Endothelial cell of umbilical vein (primary cell): ENCODE results near the gene NDST3. TPM values are rescaled to one million over a fixed set of nuclear protein-coding genes. Genes with fewer than 3 reads are reported as not detected.

Experiments used
- BruUV-seq: library from RNA; stranded (reverse); fragments of 400-500 nt; replicated peaks from 2 replicates; lab custom pipeline; 2021; lab: Mats Ljungman, UMichigan
- CTCF ChIA-PET: fragments of 300-600, 350-600 bp; sonication (Branson Sonifier 250); formaldehyde crosslinking; loops from one replicate; lab custom pipeline; 2021; ENCODE audit warnings: antibody characterized with exemption, inconsistent platforms; lab: Charles Lee
- POLR2A ChIA-PET: fragments of 300-600, 350-600 bp; sonication (Branson Sonifier 250); formaldehyde crosslinking; loops from one replicate; lab custom pipeline; 2021; ENCODE audit warnings: antibody characterized with exemption, inconsistent platforms; lab: Charles Lee
- DNase-seq: peaks from one replicate; pipeline ENCODE4 v3.0.0-alpha.2; 2011; ENCODE audit warnings: low read depth, low spot score
- FAIRE-seq: peaks from 2 replicates; lab custom pipeline; 2011; peaks lifted over from hg19 to GRCh38; lab: Jason Lieb, UNC
- H2AFZ ChIP-seq: 2 replicates; pipeline ENCODE4 v1.6.0; 2012; ENCODE audit warnings: low read depth, low read length, control low read depth, inconsistent platforms
- H3K27ac ChIP-seq: 2 replicates; pipeline ENCODE4 v1.5.1; 2011; ENCODE audit warnings: low read depth, mild to moderate bottlenecking, control low read depth, low read length, moderate library complexity; ENCODE audit not compliant: insufficient read depth
- H3K27me3 ChIP-seq, 2 experiments: 2 replicates each; pipeline versions ENCODE4 v1.6.0 to v1.6.1; 2011; ENCODE audit warnings: low read length in 2 of 2, mixed read lengths in 1 of 2; ENCODE audit not compliant: control insufficient read depth in 2 of 2, insufficient read depth in 2 of 2
- H3K36me3 ChIP-seq, 2 experiments: 2 replicates in 1 of 2; 3 replicates in 1 of 2; pipeline ENCODE4 v1.5.1; 2011; ENCODE audit warnings: low read length in 2 of 2, mild to moderate bottlenecking in 1 of 2, moderate library complexity in 1 of 2; ENCODE audit not compliant: control insufficient read depth in 2 of 2, insufficient read depth in 2 of 2; ENCODE audit errors: extremely low read depth in 1 of 2
- H3K4me1 ChIP-seq: 3 replicates; pipeline ENCODE4 v1.5.1; 2011; ENCODE audit warnings: mild to moderate bottlenecking, low read length; ENCODE audit not compliant: control insufficient read depth, insufficient read depth; ENCODE audit errors: extremely low read depth
- H3K4me2 ChIP-seq: 2 replicates; pipeline ENCODE4 v1.6.1; 2011; ENCODE audit warnings: low read length, control low read depth, mixed read lengths; ENCODE audit not compliant: insufficient read depth
- H3K4me3 ChIP-seq, 3 experiments: fragments of 200-600 bp in 1 of 3; sonication (generic), shearing (Covaris generic) in 1 of 3; replicated peaks in 1 of 3; 2 replicates each; pipeline ENCODE4 v1.5.1; 2011 to 2016; ENCODE audit warnings: control low read depth in 3 of 3, low read length in 3 of 3, mild to moderate bottlenecking in 2 of 3, inconsistent platforms in 1 of 3, low read depth in 1 of 3, moderate library complexity in 1 of 3; ENCODE audit not compliant: insufficient read depth in 1 of 3
- H3K79me2 ChIP-seq: 2 replicates; pipeline ENCODE4 v1.6.0; 2012; ENCODE audit warnings: low read length, inconsistent platforms; ENCODE audit not compliant: control insufficient read depth, insufficient read depth
- H3K9ac ChIP-seq: replicated peaks from 2 replicates; pipeline ENCODE3; 2011; ENCODE audit warnings: low read length, control low read depth; ENCODE audit not compliant: insufficient read depth; ENCODE audit errors: extremely low read depth
- H3K9me1 ChIP-seq: replicated peaks from 3 replicates; pipeline ENCODE4 v1.6.0; 2011; ENCODE audit warnings: mild to moderate bottlenecking, low read length; ENCODE audit not compliant: control insufficient read depth, insufficient read depth; ENCODE audit errors: extremely low read depth
- H3K9me3 ChIP-seq: replicated peaks from 2 replicates; pipeline ENCODE4 v1.5.1; 2012; ENCODE audit warnings: low read length, inconsistent platforms; ENCODE audit not compliant: control insufficient read depth, insufficient read depth
- H4K20me1 ChIP-seq: replicated peaks from 2 replicates; pipeline ENCODE3; 2011; ENCODE audit warnings: mild to moderate bottlenecking, low read length; ENCODE audit not compliant: control insufficient read depth, insufficient read depth; ENCODE audit errors: extremely low read depth
- EZH2 ChIP-seq: IDR thresholded peaks from 2 replicates; pipeline ENCODE4 v1.6.1; 2012; ENCODE audit warnings: borderline replicate concordance, low read depth, mild to moderate bottlenecking, moderate library complexity, low read length, inconsistent platforms; ENCODE audit not compliant: severe bottlenecking
- FOS ChIP-seq: IDR thresholded peaks from 2 replicates; pipeline ENCODE4 v1.6.1; 2011; ENCODE audit warnings: mild to moderate bottlenecking, low read length, moderate library complexity, borderline replicate concordance; ENCODE audit not compliant: insufficient read depth
- GATA2 ChIP-seq: IDR thresholded peaks from 2 replicates; pipeline ENCODE4 v1.7.0; 2011; ENCODE audit warnings: low read depth, mild to moderate bottlenecking, moderate library complexity, mixed read lengths, low read length; ENCODE audit not compliant: insufficient read length, insufficient read depth
- JUN ChIP-seq: IDR thresholded peaks from 2 replicates; pipeline ENCODE4 v1.6.1; 2011; ENCODE audit warnings: borderline replicate concordance, low read depth; ENCODE audit not compliant: insufficient read length, insufficient read depth
- MYC ChIP-seq: IDR thresholded peaks from one replicate; pipeline ENCODE4 v1.6.1; 2011; ENCODE audit warnings: mild to moderate bottlenecking, low read depth, low read length
- POLR2A ChIP-seq: IDR thresholded peaks from 2 replicates; pipeline ENCODE4 v1.6.1; 2012; ENCODE audit warnings: low read depth, mild to moderate bottlenecking, control low read depth, low read length
- POLR2AphosphoS5 ChIP-seq: IDR thresholded peaks from 2 replicates; pipeline ENCODE4 v1.6.1; 2012; ENCODE audit warnings: low read depth, mild to moderate bottlenecking, control low read depth, low read length, moderate library complexity; ENCODE audit not compliant: insufficient read depth
- dilution Hi-C: fragments of 300-500 bp; cut with MboI; formaldehyde crosslinking; loops from one replicate; pipeline ENCODE4 v1.15.0; 2019; ENCODE audit warnings: low sequenced_read_pairs; ENCODE audit not compliant: extremely low pct_ligation_motif_present
- intact Hi-C: fragments of 100-400 bp; cut with micrococcal nuclease; formaldehyde crosslinking; loops from one replicate; pipeline ENCODE4 v1.10.0; 2022
- polyA plus RNA-seq, 4 experiments: library from polyadenylated mRNA; depleted of rRNA in 3 of 4; stranded (reverse) in 3 of 4; unstranded in 1 of 4; fragments of >200 nt; gene quantifications; 2 replicates each; pipeline versions ENCODE4 v1.2.1 to v1.2.3, GENCODE V29; 2011 to 2012; ENCODE audit warnings: missing spikeins in 1 of 4
- total RNA-seq: library from RNA; stranded (reverse); gene quantifications from 2 replicates; pipeline ENCODE4 v1.2.3, GENCODE V29; 2021
- TF ChIP-seq, protein P1 (sequence below): IDR thresholded peaks from 2 replicates; pipeline ENCODE4 v1.6.1; 2011; ENCODE audit not compliant: insufficient read depth, insufficient read length
- TF ChIP-seq, protein P2 (sequence below), 2 donors: IDR thresholded peaks; 1 replicate in 1 of 2; 2 replicates in 1 of 2; pipeline ENCODE4 v1.5.1; 2011; ENCODE audit warnings: low read length in 2 of 2, mild to moderate bottlenecking in 2 of 2, moderate library complexity in 2 of 2, control low read depth in 1 of 2, inconsistent platforms in 1 of 2, low read depth in 1 of 2; ENCODE audit not compliant: insufficient read depth in 1 of 2; ENCODE audit errors: extremely low read depth in 1 of 2

NDST3 gene
- total and polyA plus RNA-seq, 2 donors (not counting 3 experiments of a cell fraction or from before 2014, with no cell fraction given), result 0.04 TPM; not detected in 1

GRCh38 chr4:118276580-118276979 lies 242.3 kb downstream of the NDST3 start:
- no peak overlapping the region for H3K9ac ChIP-seq
- H3K36me3 ChIP-seq, result peaks cover under 1 to 4% of the 10 kb centered on the region in 2 experiments
- H3K9me1 ChIP-seq, result no peaks in the 10 kb centered on the region
- no peak for TF ChIP-seq POLR2AphosphoS5
- no peak for TF ChIP-seq GATA2
- no peak for TF ChIP-seq MYC
- TF ChIP-seq, protein P1, sequence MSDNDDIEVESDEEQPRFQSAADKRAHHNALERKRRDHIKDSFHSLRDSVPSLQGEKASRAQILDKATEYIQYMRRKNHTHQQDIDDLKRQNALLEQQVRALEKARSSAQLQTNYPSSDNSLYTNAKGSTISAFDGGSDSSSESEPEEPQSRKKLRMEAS, result no peak
- TF ChIP-seq FOS, result no peak
- TF ChIP-seq EZH2, result no peak
- TF ChIP-seq POLR2A, result no peak
- TF ChIP-seq, protein P2, sequence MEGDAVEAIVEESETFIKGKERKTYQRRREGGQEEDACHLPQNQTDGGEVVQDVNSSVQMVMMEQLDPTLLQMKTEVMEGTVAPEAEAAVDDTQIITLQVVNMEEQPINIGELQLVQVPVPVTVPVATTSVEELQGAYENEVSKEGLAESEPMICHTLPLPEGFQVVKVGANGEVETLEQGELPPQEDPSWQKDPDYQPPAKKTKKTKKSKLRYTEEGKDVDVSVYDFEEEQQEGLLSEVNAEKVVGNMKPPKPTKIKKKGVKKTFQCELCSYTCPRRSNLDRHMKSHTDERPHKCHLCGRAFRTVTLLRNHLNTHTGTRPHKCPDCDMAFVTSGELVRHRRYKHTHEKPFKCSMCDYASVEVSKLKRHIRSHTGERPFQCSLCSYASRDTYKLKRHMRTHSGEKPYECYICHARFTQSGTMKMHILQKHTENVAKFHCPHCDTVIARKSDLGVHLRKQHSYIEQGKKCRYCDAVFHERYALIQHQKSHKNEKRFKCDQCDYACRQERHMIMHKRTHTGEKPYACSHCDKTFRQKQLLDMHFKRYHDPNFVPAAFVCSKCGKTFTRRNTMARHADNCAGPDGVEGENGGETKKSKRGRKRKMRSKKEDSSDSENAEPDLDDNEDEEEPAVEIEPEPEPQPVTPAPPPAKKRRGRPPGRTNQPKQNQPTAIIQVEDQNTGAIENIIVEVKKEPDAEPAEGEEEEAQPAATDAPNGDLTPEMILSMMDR (IDR thresholded peaks at IDR 0.05; ENCODE audit: extremely low read depth in 1 of 2, insufficient read depth in 1 of 2, low read depth in 1 of 2, low read length in 2 of 2), result no peak
- no peak for TF ChIP-seq JUN
- H3K27ac ChIP-seq, result no peak overlapping the region
- H4K20me1 ChIP-seq, result no peaks in the 10 kb centered on the region
- H3K79me2 ChIP-seq, result peaks cover 14% of the 10 kb centered on the region
- dilution Hi-C loops, result no loop called here
- no peak overlapping the region for H3K4me2 ChIP-seq
- POLR2A ChIA-PET, result no interaction called here
- no peak for FAIRE-seq
- CTCF ChIA-PET, result no interaction called here
- intact Hi-C loops, result loop anchor here (5.0 to 10.0 kb wide), 2 partner anchors 408 to 1744 kb away; partner anchors contain the start of gene METTL14
- no peak for DNase-seq
- H3K9me3 ChIP-seq, result no peaks in the 10 kb centered on the region
- no peak overlapping the region for H2AFZ ChIP-seq
- BruUV-seq, result no TSS peak
- no peak overlapping the region for H3K4me3 ChIP-seq
- H3K4me1 ChIP-seq, result peaks cover 13% of the 10 kb centered on the region
- peaks cover 11 to 22% of the 10 kb centered on the region in 2 experiments for H3K27me3 ChIP-seq
